MM.1S (cell line): ENCODE measurements around the gene MAP2K3.
"Not testable (repeated sequence)": the region's sequence is repeated elsewhere in the genome, so short reads cannot be mapped to it uniquely, and the experiment has no call there.

Source experiments
- EZH2 ChIP-seq: fragments of 300-600 bp; sonication (generic); optimal IDR thresholded peaks from 2 replicates; pipeline ENCODE3; 2017; ENCODE audit warnings: low read depth, mild to moderate bottlenecking, antibody characterized with exemption, low read length, mixed read lengths
- EZH2phosphoT487 ChIP-seq: fragments of 300-600 bp; sonication (generic); IDR thresholded peaks from 2 replicates; pipeline ENCODE4 v1.6.1; 2018; ENCODE audit warnings: antibody characterized with exemption, low read length
- TF ChIP-seq, protein P1 (sequence below): fragments of 300-600 bp; sonication (generic); IDR thresholded peaks from 2 replicates; pipeline ENCODE4 v1.5.1; 2016; ENCODE audit warnings: antibody characterized with exemption, low read length, mixed read lengths

DNA sequence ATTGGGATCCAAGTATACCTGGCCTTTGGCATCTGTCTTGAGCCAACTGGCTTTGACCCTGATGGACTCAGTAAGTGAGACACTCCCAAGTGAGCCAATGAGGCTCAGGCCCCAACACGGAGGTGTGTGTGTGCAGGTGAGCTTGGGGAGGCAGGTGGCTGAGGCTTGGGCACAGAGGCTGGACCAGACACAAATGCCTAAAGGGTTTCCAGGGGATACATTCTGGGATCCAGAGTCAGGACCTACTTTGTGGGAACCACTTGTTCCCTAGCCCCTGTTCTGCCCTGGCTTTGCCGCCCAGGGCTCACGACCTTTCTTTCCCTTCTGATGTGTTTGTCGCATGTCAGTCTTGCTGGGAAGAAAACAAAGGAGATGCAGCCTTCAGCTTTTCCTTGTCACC lies 56.8 kb downstream of the MAP2K3 start:
- TF ChIP-seq, protein P1, sequence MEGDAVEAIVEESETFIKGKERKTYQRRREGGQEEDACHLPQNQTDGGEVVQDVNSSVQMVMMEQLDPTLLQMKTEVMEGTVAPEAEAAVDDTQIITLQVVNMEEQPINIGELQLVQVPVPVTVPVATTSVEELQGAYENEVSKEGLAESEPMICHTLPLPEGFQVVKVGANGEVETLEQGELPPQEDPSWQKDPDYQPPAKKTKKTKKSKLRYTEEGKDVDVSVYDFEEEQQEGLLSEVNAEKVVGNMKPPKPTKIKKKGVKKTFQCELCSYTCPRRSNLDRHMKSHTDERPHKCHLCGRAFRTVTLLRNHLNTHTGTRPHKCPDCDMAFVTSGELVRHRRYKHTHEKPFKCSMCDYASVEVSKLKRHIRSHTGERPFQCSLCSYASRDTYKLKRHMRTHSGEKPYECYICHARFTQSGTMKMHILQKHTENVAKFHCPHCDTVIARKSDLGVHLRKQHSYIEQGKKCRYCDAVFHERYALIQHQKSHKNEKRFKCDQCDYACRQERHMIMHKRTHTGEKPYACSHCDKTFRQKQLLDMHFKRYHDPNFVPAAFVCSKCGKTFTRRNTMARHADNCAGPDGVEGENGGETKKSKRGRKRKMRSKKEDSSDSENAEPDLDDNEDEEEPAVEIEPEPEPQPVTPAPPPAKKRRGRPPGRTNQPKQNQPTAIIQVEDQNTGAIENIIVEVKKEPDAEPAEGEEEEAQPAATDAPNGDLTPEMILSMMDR: not testable (repeated sequence)
- TF ChIP-seq EZH2, EZH2phosphoT487: not testable (repeated sequence)
